ENCODE data around the gene CTSD. TPM values are rescaled to one million over a fixed set of nuclear protein-coding genes. Genes with fewer than 3 reads are reported as not detected.

Gene CTSD
- total RNA-seq, 2 experiments from 2014 or later = 31.7 to 44.1 TPM

DNA sequence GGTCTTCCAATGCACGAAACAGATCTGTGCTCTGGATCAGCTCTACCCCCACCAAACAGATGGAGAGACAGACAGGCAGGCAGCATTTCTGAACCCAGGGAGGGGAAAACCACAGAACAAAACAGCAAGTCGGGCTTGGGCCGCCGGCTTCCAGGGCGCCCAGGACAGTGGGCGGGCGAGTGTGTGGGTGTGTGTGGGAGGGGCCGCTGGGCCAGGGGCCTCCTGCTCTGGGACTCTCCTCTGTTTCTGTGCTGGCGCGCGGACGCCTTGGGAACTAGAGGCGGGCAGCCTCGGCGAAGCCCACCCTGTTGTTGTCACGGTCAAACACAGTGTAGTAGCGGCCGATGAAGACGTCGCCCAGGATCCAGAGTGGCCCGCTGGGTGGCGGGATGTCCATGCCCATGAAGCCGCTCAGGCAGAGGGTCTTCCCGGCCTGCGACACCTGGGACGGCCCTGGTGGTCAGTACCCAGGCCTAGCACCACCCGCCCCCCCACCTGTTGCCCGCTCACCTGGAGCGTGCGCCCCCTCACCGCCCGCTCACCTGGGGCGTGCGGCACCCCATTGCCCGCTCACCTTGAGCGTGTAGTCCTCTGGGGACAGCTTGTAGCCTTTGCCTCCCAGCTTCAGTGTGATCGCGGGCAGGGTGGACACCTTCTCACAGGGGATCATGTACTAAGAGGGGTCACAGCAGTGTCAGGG is 10.3 kb downstream of the CTSD start:
- Histone ChIP-seq H3K36me3 (ENCODE audit: insufficient read depth, low read length) (no peaks in the 10 kb centered on the region), H3K4me1 (ENCODE audit: insufficient read depth, low read length, poor library complexity, severe bottlenecking) (no peaks in the 10 kb centered on the region), H3K9me2 (ENCODE audit: insufficient read depth, low read length) (no peaks in the 10 kb centered on the region), H3K79me2 (ENCODE audit: insufficient read depth, low read depth, low read length) (no peaks in the 10 kb centered on the region), H2AFZ (ENCODE audit: low read length) (no peak overlapping the region), H3K4me2 (ENCODE audit: low read length) (no peak overlapping the region), H3K27ac (ENCODE audit: low read depth, low read length, poor library complexity, severe bottlenecking) (no peak overlapping the region), H4K20me1 (ENCODE audit: insufficient read depth, low read length) (no peaks in the 10 kb centered on the region), H3K9me3 (ENCODE audit: low read length) (no peaks in the 10 kb centered on the region), H3K4me3 (ENCODE audit: low read depth, low read length, poor library complexity, severe bottlenecking) (no peak overlapping the region)
- ChIA-PET CTCF (ENCODE audit: unreplicated experiment) (no interaction called here), POLR2A (interaction anchor here (0.6 kb wide), 1 partner anchor 81 kb away, joined by 4 read pairs; no protein-coding TSS in a partner anchor)
- intact Hi-C loops (cut with micrococcal nuclease; ENCODE audit: unreplicated experiment) = no loop called here
- BruUV-seq (replicated peaks) = TSS peak; percentile 89
- TF ChIP-seq, protein P1, sequence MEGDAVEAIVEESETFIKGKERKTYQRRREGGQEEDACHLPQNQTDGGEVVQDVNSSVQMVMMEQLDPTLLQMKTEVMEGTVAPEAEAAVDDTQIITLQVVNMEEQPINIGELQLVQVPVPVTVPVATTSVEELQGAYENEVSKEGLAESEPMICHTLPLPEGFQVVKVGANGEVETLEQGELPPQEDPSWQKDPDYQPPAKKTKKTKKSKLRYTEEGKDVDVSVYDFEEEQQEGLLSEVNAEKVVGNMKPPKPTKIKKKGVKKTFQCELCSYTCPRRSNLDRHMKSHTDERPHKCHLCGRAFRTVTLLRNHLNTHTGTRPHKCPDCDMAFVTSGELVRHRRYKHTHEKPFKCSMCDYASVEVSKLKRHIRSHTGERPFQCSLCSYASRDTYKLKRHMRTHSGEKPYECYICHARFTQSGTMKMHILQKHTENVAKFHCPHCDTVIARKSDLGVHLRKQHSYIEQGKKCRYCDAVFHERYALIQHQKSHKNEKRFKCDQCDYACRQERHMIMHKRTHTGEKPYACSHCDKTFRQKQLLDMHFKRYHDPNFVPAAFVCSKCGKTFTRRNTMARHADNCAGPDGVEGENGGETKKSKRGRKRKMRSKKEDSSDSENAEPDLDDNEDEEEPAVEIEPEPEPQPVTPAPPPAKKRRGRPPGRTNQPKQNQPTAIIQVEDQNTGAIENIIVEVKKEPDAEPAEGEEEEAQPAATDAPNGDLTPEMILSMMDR (conservative IDR thresholded peaks at IDR 0.05; ENCODE audit: low read length) = no peak
- TF ChIP-seq EZH2phosphoT487 (IDR thresholded peaks at IDR 0.05; ENCODE audit: borderline replicate concordance, low read depth, low read length) = no peak
- no peak for DNase-seq (ENCODE audit: low spot score)

DNA sequence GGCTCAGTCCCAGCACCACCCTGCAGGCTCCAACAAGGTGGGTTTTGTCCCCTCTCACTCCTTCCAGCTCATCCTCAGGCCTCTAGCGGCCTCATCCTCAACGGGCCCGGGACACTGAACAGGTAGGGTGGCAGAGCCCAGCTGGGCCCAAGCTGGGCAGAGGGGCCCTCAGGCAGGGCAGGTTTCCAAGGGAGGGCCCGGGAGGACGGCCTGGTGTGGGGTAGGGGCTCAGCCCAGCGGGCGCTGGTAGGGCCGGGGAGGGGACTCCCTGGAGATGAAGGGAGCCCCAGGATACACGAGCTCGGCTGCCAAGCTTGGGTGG is 10.9 kb downstream of the CTSD start:
- Histone ChIP-seq H3K9me2 (ENCODE audit: insufficient read depth, low read length) (no peaks in the 10 kb centered on the region), H3K36me3 (ENCODE audit: insufficient read depth, low read length) (no peaks in the 10 kb centered on the region), H3K79me2 (ENCODE audit: insufficient read depth, low read depth, low read length) (no peaks in the 10 kb centered on the region), H3K4me1 (ENCODE audit: insufficient read depth, low read length, poor library complexity, severe bottlenecking) (no peaks in the 10 kb centered on the region), H4K20me1 (ENCODE audit: insufficient read depth, low read length) (no peaks in the 10 kb centered on the region), H3K4me2 (ENCODE audit: low read length) (no peak overlapping the region), H3K27ac (ENCODE audit: low read depth, low read length, poor library complexity, severe bottlenecking) (no peak overlapping the region), H3K4me3 (ENCODE audit: low read depth, low read length, poor library complexity, severe bottlenecking) (no peak overlapping the region), H3K9me3 (ENCODE audit: low read length) (no peaks in the 10 kb centered on the region), H2AFZ (ENCODE audit: low read length) (no peak overlapping the region)
- no TSS peak for BruUV-seq (replicated peaks)
- no peak for TF ChIP-seq EZH2phosphoT487 (IDR thresholded peaks at IDR 0.05; ENCODE audit: borderline replicate concordance, low read depth, low read length)
- TF ChIP-seq, protein P1 (conservative IDR thresholded peaks at IDR 0.05; ENCODE audit: low read length) = no peak
- intact Hi-C loops (cut with micrococcal nuclease; ENCODE audit: unreplicated experiment) = no loop called here
- DNase-seq (ENCODE audit: low spot score) = no peak
- ChIA-PET POLR2A (no interaction called here), CTCF (ENCODE audit: unreplicated experiment) (no interaction called here)

DNA sequence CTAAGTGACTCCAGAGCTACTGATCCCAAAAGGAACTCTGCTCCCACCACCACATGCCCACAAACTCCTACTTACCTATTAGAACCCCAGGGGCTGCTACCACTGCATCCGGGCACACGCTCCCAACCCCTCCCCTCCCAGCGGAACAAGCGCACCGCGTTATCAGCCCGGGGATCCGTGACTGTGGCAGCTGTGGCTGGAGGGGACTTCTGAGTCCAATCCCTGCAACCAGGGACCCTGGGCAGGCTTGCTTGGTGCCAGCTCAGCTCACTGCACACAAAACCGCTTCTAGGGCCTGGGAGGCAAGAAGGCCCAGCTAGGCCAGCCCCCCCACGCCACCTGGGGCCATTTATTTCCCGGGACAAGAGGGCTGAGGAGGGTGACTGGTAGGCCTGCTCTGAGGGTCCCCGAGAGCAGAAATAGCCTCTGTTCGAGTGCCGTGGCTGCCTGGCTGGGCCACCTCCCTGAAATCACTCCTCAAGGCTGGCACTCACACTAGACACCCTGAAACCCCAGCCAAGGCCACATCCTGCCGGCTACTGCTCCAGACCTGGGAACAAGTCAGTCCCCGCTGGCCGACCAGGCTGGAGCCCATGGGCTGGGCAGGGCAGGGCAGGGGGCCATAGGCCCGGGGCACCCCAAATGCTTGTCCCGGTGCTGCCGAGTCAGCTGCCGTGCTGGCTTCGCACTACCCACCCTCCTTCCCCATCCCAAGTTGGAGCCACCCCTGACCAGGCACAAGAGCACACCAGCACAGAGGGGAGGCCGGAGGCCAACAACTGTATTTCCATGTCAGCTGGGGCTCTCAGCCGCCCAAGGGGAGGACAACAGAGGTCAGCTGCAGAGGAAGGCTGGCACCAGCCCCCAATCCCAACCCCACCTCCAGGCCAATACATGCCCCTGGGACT is 11.5 kb downstream of the CTSD start:
- no peak overlapping the region for H3K27ac ChIP-seq (ENCODE audit: low read depth, low read length, poor library complexity, severe bottlenecking)
- intact Hi-C loops (cut with micrococcal nuclease; ENCODE audit: unreplicated experiment) = no loop called here
- no peak for DNase-seq (ENCODE audit: low spot score)
- ChIA-PET POLR2A (no interaction called here), CTCF (ENCODE audit: unreplicated experiment) (no interaction called here)
- no peaks in the 10 kb centered on the region for H3K79me2 ChIP-seq (ENCODE audit: insufficient read depth, low read depth, low read length)
- TF ChIP-seq EZH2phosphoT487 (IDR thresholded peaks at IDR 0.05; ENCODE audit: borderline replicate concordance, low read depth, low read length) = no peak
- TF ChIP-seq, protein P1 (conservative IDR thresholded peaks at IDR 0.05; ENCODE audit: low read length) = no peak
- no peaks in the 10 kb centered on the region for H3K36me3 ChIP-seq (ENCODE audit: insufficient read depth, low read length)
- H2AFZ ChIP-seq (ENCODE audit: low read length) = no peak overlapping the region
- H3K4me2 ChIP-seq (ENCODE audit: low read length) = no peak overlapping the region
- H3K9me2 ChIP-seq (ENCODE audit: insufficient read depth, low read length) = no peaks in the 10 kb centered on the region
- H3K4me3 ChIP-seq (ENCODE audit: low read depth, low read length, poor library complexity, severe bottlenecking) = no peak overlapping the region
- no peaks in the 10 kb centered on the region for H3K4me1 ChIP-seq (ENCODE audit: insufficient read depth, low read length, poor library complexity, severe bottlenecking)
- H4K20me1 ChIP-seq (ENCODE audit: insufficient read depth, low read length) = no peaks in the 10 kb centered on the region
- BruUV-seq (replicated peaks) = no TSS peak
- no peaks in the 10 kb centered on the region for H3K9me3 ChIP-seq (ENCODE audit: low read length)

All from OCI-LY7 (cell line).